ENCODE results near the gene PDIA2.

The PDIA2 gene

GRCh38 chr16:317583-317982 lies 34.6 kb downstream of the PDIA2 start:
- TF ChIP-seq GABPA (IDR thresholded peaks at IDR 0.05; ENCODE audit: low read depth), result no peak
- no peak for TF ChIP-seq POLR2AphosphoS5 (IDR thresholded peaks at IDR 0.05; ENCODE audit: low read depth)
- TF ChIP-seq, protein P1, sequence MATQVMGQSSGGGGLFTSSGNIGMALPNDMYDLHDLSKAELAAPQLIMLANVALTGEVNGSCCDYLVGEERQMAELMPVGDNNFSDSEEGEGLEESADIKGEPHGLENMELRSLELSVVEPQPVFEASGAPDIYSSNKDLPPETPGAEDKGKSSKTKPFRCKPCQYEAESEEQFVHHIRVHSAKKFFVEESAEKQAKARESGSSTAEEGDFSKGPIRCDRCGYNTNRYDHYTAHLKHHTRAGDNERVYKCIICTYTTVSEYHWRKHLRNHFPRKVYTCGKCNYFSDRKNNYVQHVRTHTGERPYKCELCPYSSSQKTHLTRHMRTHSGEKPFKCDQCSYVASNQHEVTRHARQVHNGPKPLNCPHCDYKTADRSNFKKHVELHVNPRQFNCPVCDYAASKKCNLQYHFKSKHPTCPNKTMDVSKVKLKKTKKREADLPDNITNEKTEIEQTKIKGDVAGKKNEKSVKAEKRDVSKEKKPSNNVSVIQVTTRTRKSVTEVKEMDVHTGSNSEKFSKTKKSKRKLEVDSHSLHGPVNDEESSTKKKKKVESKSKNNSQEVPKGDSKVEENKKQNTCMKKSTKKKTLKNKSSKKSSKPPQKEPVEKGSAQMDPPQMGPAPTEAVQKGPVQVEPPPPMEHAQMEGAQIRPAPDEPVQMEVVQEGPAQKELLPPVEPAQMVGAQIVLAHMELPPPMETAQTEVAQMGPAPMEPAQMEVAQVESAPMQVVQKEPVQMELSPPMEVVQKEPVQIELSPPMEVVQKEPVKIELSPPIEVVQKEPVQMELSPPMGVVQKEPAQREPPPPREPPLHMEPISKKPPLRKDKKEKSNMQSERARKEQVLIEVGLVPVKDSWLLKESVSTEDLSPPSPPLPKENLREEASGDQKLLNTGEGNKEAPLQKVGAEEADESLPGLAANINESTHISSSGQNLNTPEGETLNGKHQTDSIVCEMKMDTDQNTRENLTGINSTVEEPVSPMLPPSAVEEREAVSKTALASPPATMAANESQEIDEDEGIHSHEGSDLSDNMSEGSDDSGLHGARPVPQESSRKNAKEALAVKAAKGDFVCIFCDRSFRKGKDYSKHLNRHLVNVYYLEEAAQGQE (IDR thresholded peaks at IDR 0.05; ENCODE audit: insufficient replicate concordance, low read depth), result no peak
- no peak for TF ChIP-seq SPI1 (IDR thresholded peaks at IDR 0.05; ENCODE audit: borderline replicate concordance, low read depth)
- TF ChIP-seq, protein P2, sequence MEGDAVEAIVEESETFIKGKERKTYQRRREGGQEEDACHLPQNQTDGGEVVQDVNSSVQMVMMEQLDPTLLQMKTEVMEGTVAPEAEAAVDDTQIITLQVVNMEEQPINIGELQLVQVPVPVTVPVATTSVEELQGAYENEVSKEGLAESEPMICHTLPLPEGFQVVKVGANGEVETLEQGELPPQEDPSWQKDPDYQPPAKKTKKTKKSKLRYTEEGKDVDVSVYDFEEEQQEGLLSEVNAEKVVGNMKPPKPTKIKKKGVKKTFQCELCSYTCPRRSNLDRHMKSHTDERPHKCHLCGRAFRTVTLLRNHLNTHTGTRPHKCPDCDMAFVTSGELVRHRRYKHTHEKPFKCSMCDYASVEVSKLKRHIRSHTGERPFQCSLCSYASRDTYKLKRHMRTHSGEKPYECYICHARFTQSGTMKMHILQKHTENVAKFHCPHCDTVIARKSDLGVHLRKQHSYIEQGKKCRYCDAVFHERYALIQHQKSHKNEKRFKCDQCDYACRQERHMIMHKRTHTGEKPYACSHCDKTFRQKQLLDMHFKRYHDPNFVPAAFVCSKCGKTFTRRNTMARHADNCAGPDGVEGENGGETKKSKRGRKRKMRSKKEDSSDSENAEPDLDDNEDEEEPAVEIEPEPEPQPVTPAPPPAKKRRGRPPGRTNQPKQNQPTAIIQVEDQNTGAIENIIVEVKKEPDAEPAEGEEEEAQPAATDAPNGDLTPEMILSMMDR (IDR thresholded peaks at IDR 0.05; ENCODE audit: insufficient read depth, low read length), result no peak
- DNase-seq (ENCODE audit: low read depth in 1 of 2, low spot score in 1 of 2), result no peak
- no peaks in the 10 kb centered on the region for H3K27me3 ChIP-seq (ENCODE audit: insufficient read depth, poor library complexity, severe bottlenecking)
- H3K27ac ChIP-seq (replicated peaks), result no peak overlapping the region
- H3K4me3 ChIP-seq (replicated peaks; ENCODE audit: insufficient read depth, low read length), result no peak overlapping the region

DNA sequence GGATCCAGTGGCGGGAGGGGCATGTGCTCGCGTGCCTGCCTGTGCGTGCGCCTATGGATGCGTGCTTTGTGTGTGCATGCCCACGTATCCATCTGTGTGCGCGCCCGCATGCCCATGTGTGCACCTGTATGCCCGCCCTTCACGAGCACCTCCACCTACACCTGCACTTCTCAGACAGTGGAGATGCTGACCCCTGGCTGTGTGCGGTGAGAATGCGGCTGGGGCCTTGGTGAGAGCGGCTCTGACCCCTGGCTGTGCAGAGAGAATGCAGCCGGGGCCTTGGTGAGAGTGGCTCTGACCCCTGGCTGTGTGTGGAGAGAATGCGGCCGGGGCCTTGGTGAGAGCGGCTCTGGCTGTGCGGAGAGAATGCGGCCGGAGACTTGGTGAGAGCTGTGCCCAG lies 35.7 kb downstream of the PDIA2 start:
- no peak for DNase-seq (ENCODE audit: low read depth in 1 of 2, low spot score in 1 of 2)
- no peak overlapping the region for H3K4me3 ChIP-seq (replicated peaks; ENCODE audit: insufficient read depth, low read length)
- H3K27ac ChIP-seq (replicated peaks), result no peak overlapping the region
- TF ChIP-seq SPI1 (IDR thresholded peaks at IDR 0.05; ENCODE audit: borderline replicate concordance, low read depth) (no peak), GABPA (IDR thresholded peaks at IDR 0.05; ENCODE audit: low read depth) (no peak), POLR2AphosphoS5 (IDR thresholded peaks at IDR 0.05; ENCODE audit: low read depth) (no peak)
- TF ChIP-seq, protein P1 (IDR thresholded peaks at IDR 0.05; ENCODE audit: insufficient replicate concordance, low read depth), result no peak
- TF ChIP-seq, protein P2 (IDR thresholded peaks at IDR 0.05; ENCODE audit: insufficient read depth, low read length), result no peak
- no peaks in the 10 kb centered on the region for H3K27me3 ChIP-seq (ENCODE audit: insufficient read depth, poor library complexity, severe bottlenecking)

DNA sequence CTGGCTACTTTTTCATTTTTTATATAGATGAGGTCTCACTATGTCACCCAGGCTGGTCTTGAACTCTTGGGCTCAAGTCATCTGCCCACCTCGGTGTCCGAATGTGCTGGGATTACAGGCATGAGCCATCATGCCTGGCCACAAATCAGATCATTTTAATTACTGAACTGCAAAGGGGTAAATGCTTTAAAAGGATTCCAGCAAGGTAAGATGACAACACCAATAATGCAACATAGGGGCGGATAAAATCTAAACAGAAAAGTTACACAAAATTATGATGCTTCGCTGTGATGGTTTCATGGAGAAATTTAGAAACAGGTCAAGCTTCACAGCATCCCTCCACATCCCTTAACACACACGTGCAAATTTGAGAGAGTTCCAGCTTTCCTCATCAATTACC lies 37.2 kb downstream of the PDIA2 start:
- TF ChIP-seq GABPA (IDR thresholded peaks at IDR 0.05; ENCODE audit: low read depth), result no peak
- TF ChIP-seq, protein P1 (IDR thresholded peaks at IDR 0.05; ENCODE audit: insufficient replicate concordance, low read depth), result no peak
- no peak for TF ChIP-seq POLR2AphosphoS5 (IDR thresholded peaks at IDR 0.05; ENCODE audit: low read depth)
- TF ChIP-seq SPI1 (IDR thresholded peaks at IDR 0.05; ENCODE audit: borderline replicate concordance, low read depth), result no peak
- H3K27ac ChIP-seq (replicated peaks), result no peak overlapping the region
- H3K27me3 ChIP-seq (ENCODE audit: insufficient read depth, poor library complexity, severe bottlenecking), result no peaks in the 10 kb centered on the region
- no peak overlapping the region for H3K4me3 ChIP-seq (replicated peaks; ENCODE audit: insufficient read depth, low read length)
- DNase-seq (ENCODE audit: low read depth in 1 of 2, low spot score in 1 of 2), result no peak

Measured in HL-60 (cell line).